Mesenchymal stem cell (in vitro differentiated cells and primary cell): Measurements from ENCODE around the gene CD302.

Source experiments
- DNase-seq: peaks from one replicate; pipeline ENCODE4 v3.0.0-alpha.2; 2013
- H2AFZ ChIP-seq: one replicate; pipeline ENCODE4 v1.6.1; 2013; ENCODE audit warnings: low read depth, mild to moderate bottlenecking, control low read depth, inconsistent platforms, low read length, moderate library complexity
- H2AK5ac ChIP-seq: 2 replicates; pipeline ENCODE4 v1.6.1; 2013; ENCODE audit warnings: low read length, moderate library complexity, mild to moderate bottlenecking, inconsistent platforms; ENCODE audit not compliant: severe bottlenecking
- H2BK120ac ChIP-seq: one replicate; pipeline ENCODE4 v1.6.1; 2013; ENCODE audit warnings: low read depth, mild to moderate bottlenecking, inconsistent platforms, low read length, moderate library complexity
- H2BK12ac ChIP-seq, 2 experiments: one replicate each; pipeline ENCODE4 v1.6.1; 2013; ENCODE audit warnings: inconsistent platforms in 2 of 2, low read length in 2 of 2, mild to moderate bottlenecking in 2 of 2, moderate library complexity in 2 of 2, control low read depth in 1 of 2
- H2BK15ac ChIP-seq: one replicate; pipeline ENCODE4 v1.6.1; 2013; ENCODE audit warnings: mild to moderate bottlenecking, low read depth, inconsistent platforms; ENCODE audit not compliant: poor library complexity, severe bottlenecking
- H2BK5ac ChIP-seq: 2 replicates; pipeline ENCODE4 v1.6.1; 2013; ENCODE audit warnings: low read depth, mild to moderate bottlenecking, low read length, control low read depth, inconsistent platforms; ENCODE audit not compliant: poor library complexity, severe bottlenecking
- H3K14ac ChIP-seq, 2 experiments: one replicate each; pipeline ENCODE4 v1.6.1; 2013; ENCODE audit warnings: inconsistent platforms in 2 of 2, low read length in 2 of 2, control low read depth in 1 of 2, mild to moderate bottlenecking in 1 of 2, moderate library complexity in 1 of 2
- H3K18ac ChIP-seq, 2 experiments: one replicate each; pipeline ENCODE4 v1.6.1; 2013; ENCODE audit warnings: inconsistent platforms in 2 of 2, low read length in 2 of 2, control low read depth in 1 of 2, low read depth in 1 of 2, mild to moderate bottlenecking in 1 of 2
- H3K23ac ChIP-seq, 2 experiments: one replicate each; pipeline ENCODE4 v1.6.1; 2013; ENCODE audit warnings: inconsistent platforms in 2 of 2, low read length in 2 of 2, mild to moderate bottlenecking in 2 of 2, moderate library complexity in 2 of 2, control low read depth in 1 of 2
- H3K27ac ChIP-seq: 2 replicates; pipeline ENCODE4 v1.5.1; 2013; ENCODE audit warnings: mild to moderate bottlenecking, moderate library complexity, low read length, control low read depth, inconsistent platforms; ENCODE audit not compliant: poor library complexity, severe bottlenecking
- H3K27me3 ChIP-seq, 2 experiments: 2 replicates each; pipeline versions ENCODE4 v1.6.1 to v1.7.0; 2013; ENCODE audit warnings: low read length in 2 of 2, mild to moderate bottlenecking in 2 of 2, moderate library complexity in 2 of 2, control low read depth in 1 of 2, inconsistent platforms in 1 of 2; ENCODE audit not compliant: control insufficient read depth in 1 of 2, insufficient read depth in 1 of 2
- H3K36me3 ChIP-seq, 2 experiments: 2 replicates each; pipeline versions ENCODE4 v1.6.1 to v1.7.0; 2013; ENCODE audit warnings: low read length in 2 of 2, control low read depth in 1 of 2, inconsistent platforms in 1 of 2, low read depth in 1 of 2, mild to moderate bottlenecking in 1 of 2; ENCODE audit not compliant: insufficient read depth in 2 of 2, control insufficient read depth in 1 of 2
- H3K4ac ChIP-seq, 2 experiments: one replicate each; pipeline ENCODE4 v1.6.1; 2013; ENCODE audit warnings: inconsistent platforms in 2 of 2, low read length in 2 of 2, mild to moderate bottlenecking in 2 of 2, moderate library complexity in 2 of 2, control low read depth in 1 of 2, low read depth in 1 of 2
- H3K4me1 ChIP-seq: 2 replicates; pipeline ENCODE4 v1.6.1; 2013; ENCODE audit warnings: low read depth, low read length, control low read depth; ENCODE audit not compliant: control insufficient read depth, insufficient read depth
- H3K4me2 ChIP-seq: 2 replicates; pipeline ENCODE4 v1.6.1; 2013; ENCODE audit warnings: low read length, mild to moderate bottlenecking, inconsistent platforms; ENCODE audit not compliant: poor library complexity, severe bottlenecking
- H3K4me3 ChIP-seq, 2 experiments: 2 replicates each; pipeline versions ENCODE4 v1.5.1 to v1.7.0; 2013; ENCODE audit warnings: low read length in 2 of 2, mild to moderate bottlenecking in 2 of 2, control low read depth in 1 of 2, low read depth in 1 of 2; ENCODE audit not compliant: insufficient read depth in 1 of 2
- H3K79me1 ChIP-seq: replicated peaks from 2 replicates; pipeline ENCODE4 v1.6.1; 2013; ENCODE audit warnings: mild to moderate bottlenecking, control low read depth, low read length, inconsistent platforms; ENCODE audit not compliant: poor library complexity, severe bottlenecking
- H3K9ac ChIP-seq: 2 replicates; pipeline ENCODE4 v1.7.0; 2013; ENCODE audit warnings: mild to moderate bottlenecking, low read length, moderate library complexity
- H3K9me3 ChIP-seq: 2 replicates; pipeline ENCODE4 v1.7.0; 2013; ENCODE audit warnings: mild to moderate bottlenecking, low read length; ENCODE audit not compliant: control insufficient read depth
- H4K8ac ChIP-seq: one replicate; pipeline ENCODE4 v1.6.1; 2013; ENCODE audit warnings: inconsistent platforms, mild to moderate bottlenecking, low read length, moderate library complexity
- H4K91ac ChIP-seq: one replicate; pipeline ENCODE4 v1.6.1; 2013; ENCODE audit warnings: mild to moderate bottlenecking, low read length, inconsistent platforms
- WGBS: methylation state at CpG from one replicate; pipeline ENCODE4 v1.1.7; 2013; ENCODE audit warnings: mixed read lengths; 5-methylcytosine and 5-hydroxymethylcytosine counted together

CD302 gene

GRCh38 chr2:159808032-159808425 is 10.0 kb upstream of the CD302 start:
- H3K23ac ChIP-seq = no peak overlapping the region
- no peaks in the 10 kb centered on the region for H3K36me3 ChIP-seq
- peak; percentile 19 for DNase-seq
- no peak overlapping the region for H3K4me2 ChIP-seq
- H3K4ac ChIP-seq = no peak overlapping the region
- H3K4me1 ChIP-seq = no peaks in the 10 kb centered on the region
- 61% methylated on average over 5 of the region's 5 CpGs for WGBS
- no peak overlapping the region for H2BK5ac ChIP-seq
- H3K9ac ChIP-seq = no peak overlapping the region
- H4K8ac ChIP-seq = no peak overlapping the region
- no peak overlapping the region for H2BK12ac ChIP-seq
- H2BK15ac ChIP-seq = no peak overlapping the region
- no peak overlapping the region for H3K14ac ChIP-seq
- no peak overlapping the region for H2AFZ ChIP-seq
- no peaks in the 10 kb centered on the region for H3K79me1 ChIP-seq
- no peaks in the 10 kb centered on the region for H3K9me3 ChIP-seq
- H2BK120ac ChIP-seq = no peak overlapping the region
- H3K27me3 ChIP-seq = no peaks in the 10 kb centered on the region
- H3K4me3 ChIP-seq = no peak overlapping the region
- no peak overlapping the region for H3K18ac ChIP-seq
- H2AK5ac ChIP-seq = no peak overlapping the region
- no peak overlapping the region for H3K27ac ChIP-seq
- H4K91ac ChIP-seq = no peak overlapping the region

- no peak overlapping the region for H3K18ac ChIP-seq
- H3K4me1 ChIP-seq = no peaks in the 10 kb centered on the region
- H4K8ac ChIP-seq = no peak overlapping the region
- H3K36me3 ChIP-seq = no peaks in the 10 kb centered on the region
- no peak overlapping the region for H3K4me3 ChIP-seq
- H2AFZ ChIP-seq = no peak overlapping the region
- no peak overlapping the region for H3K27ac ChIP-seq
- WGBS = 93% methylated on average over 1 of the region's 4 CpGs
- no peak overlapping the region for H2BK12ac ChIP-seq
- H2AK5ac ChIP-seq = no peak overlapping the region
- no peak overlapping the region for H3K4ac ChIP-seq
- H4K91ac ChIP-seq = no peak overlapping the region
- H3K14ac ChIP-seq = no peak overlapping the region
- H3K23ac ChIP-seq = no peak overlapping the region
- no peaks in the 10 kb centered on the region for H3K79me1 ChIP-seq
- no peak overlapping the region for H2BK120ac ChIP-seq
- no peak overlapping the region for H3K4me2 ChIP-seq
- no peaks in the 10 kb centered on the region for H3K27me3 ChIP-seq
- no peaks in the 10 kb centered on the region for H3K9me3 ChIP-seq
- H2BK15ac ChIP-seq = no peak overlapping the region
- DNase-seq = peak; percentile 65
- no peak overlapping the region for H3K9ac ChIP-seq
- H2BK5ac ChIP-seq = no peak overlapping the region
Observed at GRCh38 chr2:159807183-159808031, 9.4 kb upstream of the CD302 start.

DNA sequence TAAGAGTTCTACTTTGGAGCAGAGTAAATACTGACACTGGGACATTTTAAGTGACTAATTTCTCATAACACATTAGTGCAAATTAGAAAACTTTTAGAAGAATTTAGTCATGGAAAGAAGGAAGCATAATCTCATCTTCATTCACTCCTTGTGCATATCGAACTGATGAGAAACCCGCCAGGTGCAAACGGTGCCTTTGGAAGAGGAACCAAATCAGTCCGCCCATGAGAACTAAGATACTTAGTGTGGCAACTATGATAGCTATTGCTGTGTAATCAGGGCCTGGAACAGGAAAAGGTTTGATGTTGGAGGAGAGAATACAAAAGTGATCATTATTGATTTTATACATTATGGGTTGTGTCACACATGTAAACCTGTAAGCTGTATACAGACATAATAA is 6.9 kb upstream of the CD302 start:
- H3K4ac ChIP-seq = no peak overlapping the region
- no peak overlapping the region for H3K18ac ChIP-seq
- no peak overlapping the region for H3K9ac ChIP-seq
- H2BK120ac ChIP-seq = no peak overlapping the region
- no peaks in the 10 kb centered on the region for H3K36me3 ChIP-seq
- no peak overlapping the region for H3K4me2 ChIP-seq
- no peaks in the 10 kb centered on the region for H3K9me3 ChIP-seq
- no peak overlapping the region for H3K23ac ChIP-seq
- H3K79me1 ChIP-seq = no peaks in the 10 kb centered on the region
- H2AFZ ChIP-seq = no peak overlapping the region
- DNase-seq = no peak
- no peak overlapping the region for H3K14ac ChIP-seq
- H3K27ac ChIP-seq = no peak overlapping the region
- no peak overlapping the region for H4K91ac ChIP-seq
- H2BK5ac ChIP-seq = no peak overlapping the region
- 92% methylated on average over 4 of the region's 4 CpGs for WGBS
- no peak overlapping the region for H2BK15ac ChIP-seq
- no peak overlapping the region for H2BK12ac ChIP-seq
- no peak overlapping the region for H2AK5ac ChIP-seq
- no peaks in the 10 kb centered on the region for H3K4me1 ChIP-seq
- H3K4me3 ChIP-seq = no peak overlapping the region
- no peaks in the 10 kb centered on the region for H3K27me3 ChIP-seq
- H4K8ac ChIP-seq = no peak overlapping the region

GRCh38 chr2:159803235-159803962 is 5.4 kb upstream of the CD302 start:
- no peak overlapping the region for H3K18ac ChIP-seq
- no peak overlapping the region for H2BK12ac ChIP-seq
- H3K14ac ChIP-seq = no peak overlapping the region
- H2AFZ ChIP-seq = no peak overlapping the region
- H2BK15ac ChIP-seq = no peak overlapping the region
- H4K8ac ChIP-seq = no peak overlapping the region
- no peaks in the 10 kb centered on the region for H3K9me3 ChIP-seq
- DNase-seq = no peak
- H3K4ac ChIP-seq = no peak overlapping the region
- H2BK120ac ChIP-seq = no peak overlapping the region
- no peaks in the 10 kb centered on the region for H3K36me3 ChIP-seq
- H2AK5ac ChIP-seq = no peak overlapping the region
- no peaks in the 10 kb centered on the region for H3K27me3 ChIP-seq
- H3K4me2 ChIP-seq = no peak overlapping the region
- no peak overlapping the region for H3K23ac ChIP-seq
- no peaks in the 10 kb centered on the region for H3K4me1 ChIP-seq
- no peak overlapping the region for H2BK5ac ChIP-seq
- no peaks in the 10 kb centered on the region for H3K79me1 ChIP-seq
- H3K4me3 ChIP-seq = no peak overlapping the region
- no peak overlapping the region for H3K9ac ChIP-seq
- no peak overlapping the region for H4K91ac ChIP-seq
- H3K27ac ChIP-seq = no peak overlapping the region
- WGBS = no CpG with 5 or more reads among the region's 2 CpGs
